COLO668 (cell line): Measurements from ENCODE around the gene HRAS.

Experiments
- DNase-seq: peaks from one replicate; lab custom pipeline; 2025; ENCODE audit not compliant: unreplicated experiment; lab: John Stamatoyannopoulos, UW

Gene HRAS

DNA sequence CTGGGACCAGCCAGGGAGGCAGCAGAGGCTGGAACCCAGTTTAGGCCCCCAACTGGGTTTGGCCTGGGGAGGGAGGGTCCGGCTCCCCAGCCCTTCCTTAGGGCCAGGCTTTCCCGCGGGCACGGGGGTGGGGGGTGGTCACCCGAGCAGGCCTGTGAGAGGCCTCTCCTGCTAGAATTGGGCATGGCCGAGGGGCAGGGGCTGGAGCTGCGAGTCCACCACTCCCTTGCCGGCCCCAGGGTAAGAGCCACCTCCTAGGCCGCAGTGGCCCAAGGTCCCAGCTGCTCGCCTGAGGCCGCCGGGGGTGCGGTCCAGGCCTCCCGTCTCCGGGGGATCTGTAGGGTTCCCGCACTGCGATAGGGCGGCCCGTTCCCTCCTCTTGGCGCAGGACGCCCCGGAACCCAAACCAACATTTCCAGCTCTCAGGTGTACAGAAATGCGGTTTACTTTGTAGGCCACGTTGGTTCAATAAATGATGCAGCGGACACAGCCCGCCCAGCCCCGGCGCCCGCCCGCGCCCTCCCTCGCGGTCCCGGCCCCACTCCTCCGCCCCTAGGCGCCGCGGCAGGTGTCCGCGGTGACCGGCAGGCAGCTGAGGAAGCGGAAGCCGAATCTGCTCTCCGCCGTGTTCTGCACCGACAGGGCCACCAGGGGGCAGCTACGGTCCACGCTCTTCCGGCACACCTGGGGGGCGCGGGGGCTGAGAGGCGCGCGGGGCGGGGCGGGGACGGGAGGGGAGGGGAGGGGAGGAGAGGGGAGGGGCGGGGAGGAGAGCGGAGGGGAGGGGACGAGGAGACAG lies 19.3 kb upstream of the HRAS start:
- peak; percentile 64 for DNase-seq

DNA sequence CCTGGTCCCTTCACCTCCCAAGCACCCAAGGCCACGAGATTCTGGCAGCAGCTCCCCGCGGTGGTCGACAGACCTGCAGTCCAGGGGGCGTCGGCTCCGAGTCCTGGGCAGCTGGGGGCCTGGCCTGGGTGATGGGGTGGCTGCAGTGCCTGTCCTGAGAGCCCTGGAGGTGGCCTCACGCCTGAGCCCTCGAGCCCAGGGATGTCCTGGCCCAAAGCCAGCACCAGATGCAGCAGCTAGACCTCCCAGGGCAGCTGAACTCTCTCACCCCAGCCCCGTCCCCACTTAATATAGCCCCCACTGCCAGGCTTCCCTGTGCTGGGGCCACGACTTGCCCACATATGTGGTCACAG lies 18.6 kb upstream of the HRAS start:
- peak; percentile 4 for DNase-seq

DNA sequence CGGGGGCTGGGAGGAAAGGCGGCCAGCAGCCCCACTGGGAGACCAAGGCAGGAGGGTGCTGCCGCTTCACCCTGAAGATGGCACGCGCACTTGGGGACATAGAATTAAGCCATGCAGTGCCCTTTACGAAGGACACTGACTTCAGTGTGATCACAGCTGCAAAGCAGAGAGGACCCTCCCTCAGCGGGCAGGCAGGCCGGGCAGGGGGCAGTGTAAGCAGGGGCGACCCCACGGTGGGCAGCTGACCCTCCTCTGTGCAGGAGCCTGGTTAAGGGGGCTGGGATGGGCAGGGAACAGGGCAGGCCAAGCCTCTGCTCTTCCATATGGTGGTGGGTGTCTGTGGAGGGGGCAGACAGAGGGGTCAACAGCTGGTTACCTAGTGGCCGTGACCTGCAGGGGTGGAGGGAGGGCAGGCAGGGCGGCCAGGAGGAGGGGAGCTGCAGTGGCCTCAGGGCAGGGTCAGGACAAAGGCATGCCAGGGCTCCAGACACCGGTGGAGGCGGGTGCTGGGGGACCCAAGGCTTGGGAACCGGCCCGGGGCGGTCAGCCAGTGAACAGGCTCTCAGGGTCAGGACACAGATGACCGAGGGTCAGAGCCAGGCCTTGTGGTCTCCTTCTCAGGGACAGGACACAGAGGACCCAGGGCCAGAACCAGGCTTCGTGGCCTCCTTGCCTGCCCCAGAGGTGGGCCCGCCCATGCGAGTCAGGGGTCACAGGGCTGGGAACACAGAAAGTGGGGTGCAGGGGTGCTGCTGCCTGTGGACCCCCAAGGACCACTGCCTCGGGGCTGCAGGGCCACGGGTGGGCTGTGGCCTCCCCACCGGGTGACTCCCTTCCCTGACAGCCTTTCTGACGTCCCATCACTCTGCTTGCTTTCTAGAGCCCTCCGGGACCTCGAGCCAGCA lies 18.0 kb upstream of the HRAS start:
- DNase-seq: no peak

DNA sequence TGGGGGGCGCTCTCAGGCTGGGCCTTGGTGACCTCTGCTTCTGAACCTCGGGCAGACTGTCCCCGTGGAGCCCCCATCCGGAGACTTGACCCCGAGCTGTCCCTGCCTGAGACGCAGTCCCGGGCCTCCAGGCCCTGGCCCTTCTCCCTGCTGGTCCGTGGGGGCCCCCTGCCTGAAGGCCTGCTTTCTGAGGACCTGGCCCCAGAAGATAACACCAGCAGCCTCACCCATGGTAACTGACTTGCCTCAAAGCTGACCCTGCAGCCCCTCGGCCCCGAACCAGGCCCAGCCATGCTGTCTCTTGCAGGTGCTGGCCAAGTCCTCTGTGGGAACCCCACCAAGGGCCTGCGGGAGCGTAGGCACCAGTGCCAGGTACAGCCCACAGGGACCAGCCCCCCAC lies 16.2 kb upstream of the HRAS start:
- DNase-seq: no peak

DNA sequence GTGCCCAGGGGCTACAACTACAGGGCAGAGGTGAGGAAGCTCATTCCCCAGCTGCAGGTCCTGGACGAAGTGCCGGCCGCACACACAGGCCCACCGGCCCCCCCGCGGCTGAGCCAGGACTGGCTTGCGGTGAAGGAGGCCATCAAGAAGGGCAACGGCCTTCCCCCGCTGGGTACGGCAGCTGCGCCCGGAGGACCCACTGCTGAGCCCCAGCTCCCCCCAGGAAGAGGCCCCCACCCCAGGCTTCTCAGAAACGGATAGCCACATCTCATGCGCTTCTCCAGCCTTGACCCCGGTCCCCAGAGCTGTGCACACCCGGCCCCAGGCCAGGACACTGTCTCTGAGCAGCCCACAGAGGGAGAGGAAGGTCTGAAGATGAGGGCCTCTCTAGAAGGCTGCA lies 15.8 kb upstream of the HRAS start:
- DNase-seq: no peak

DNA sequence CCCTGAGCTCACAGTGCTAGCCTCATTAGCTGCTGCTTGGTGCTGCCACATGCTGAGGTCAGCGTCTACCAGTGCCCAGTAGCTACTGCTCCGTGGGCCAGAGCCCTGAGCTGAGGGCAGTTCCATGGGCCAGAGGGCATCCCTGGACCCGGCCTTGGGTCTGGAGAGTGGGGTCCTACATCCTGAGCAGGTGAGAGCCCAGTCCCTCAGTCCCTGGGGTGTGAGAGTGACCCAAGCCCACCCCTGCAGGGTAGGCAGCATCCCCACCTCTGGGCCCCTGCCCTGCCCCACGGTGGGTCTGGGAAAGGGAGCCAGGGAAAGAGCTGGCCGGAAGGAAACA lies 15.3 kb upstream of the HRAS start:
- DNase-seq: no peak

DNA sequence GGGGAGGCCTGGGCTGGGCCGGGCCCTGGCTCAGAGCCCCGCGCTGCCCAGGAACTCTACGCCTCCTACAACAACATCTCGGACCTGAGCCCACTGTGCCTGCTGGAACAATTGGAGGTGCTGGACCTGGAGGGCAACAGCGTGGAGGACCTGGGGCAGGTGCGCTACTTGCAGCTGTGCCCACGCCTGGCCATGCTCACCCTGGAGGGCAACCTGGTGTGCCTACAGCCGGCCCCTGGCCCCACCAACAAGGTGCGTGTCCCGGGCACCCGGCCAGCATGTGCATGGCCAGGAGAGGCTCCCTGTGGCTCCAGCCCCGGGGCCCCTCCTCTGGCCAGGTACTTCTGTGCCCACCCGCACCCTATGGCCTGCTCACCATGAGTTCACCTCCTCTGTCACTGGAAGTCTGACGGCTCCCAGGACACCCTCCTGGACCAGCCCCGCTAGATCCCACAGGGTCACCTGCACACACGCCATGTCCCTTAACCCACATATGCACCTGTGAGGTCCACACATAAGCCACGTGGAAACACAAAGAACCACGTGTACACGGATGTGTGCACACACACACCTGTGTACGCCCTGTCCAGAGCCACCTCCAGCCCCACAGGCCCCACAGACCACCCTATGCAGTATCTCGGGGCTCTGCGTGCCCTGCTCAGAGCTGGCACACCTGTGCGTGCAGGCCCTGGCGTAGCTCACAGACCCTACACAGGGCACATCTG lies 14.8 kb upstream of the HRAS start:
- DNase-seq: no peak

DNA sequence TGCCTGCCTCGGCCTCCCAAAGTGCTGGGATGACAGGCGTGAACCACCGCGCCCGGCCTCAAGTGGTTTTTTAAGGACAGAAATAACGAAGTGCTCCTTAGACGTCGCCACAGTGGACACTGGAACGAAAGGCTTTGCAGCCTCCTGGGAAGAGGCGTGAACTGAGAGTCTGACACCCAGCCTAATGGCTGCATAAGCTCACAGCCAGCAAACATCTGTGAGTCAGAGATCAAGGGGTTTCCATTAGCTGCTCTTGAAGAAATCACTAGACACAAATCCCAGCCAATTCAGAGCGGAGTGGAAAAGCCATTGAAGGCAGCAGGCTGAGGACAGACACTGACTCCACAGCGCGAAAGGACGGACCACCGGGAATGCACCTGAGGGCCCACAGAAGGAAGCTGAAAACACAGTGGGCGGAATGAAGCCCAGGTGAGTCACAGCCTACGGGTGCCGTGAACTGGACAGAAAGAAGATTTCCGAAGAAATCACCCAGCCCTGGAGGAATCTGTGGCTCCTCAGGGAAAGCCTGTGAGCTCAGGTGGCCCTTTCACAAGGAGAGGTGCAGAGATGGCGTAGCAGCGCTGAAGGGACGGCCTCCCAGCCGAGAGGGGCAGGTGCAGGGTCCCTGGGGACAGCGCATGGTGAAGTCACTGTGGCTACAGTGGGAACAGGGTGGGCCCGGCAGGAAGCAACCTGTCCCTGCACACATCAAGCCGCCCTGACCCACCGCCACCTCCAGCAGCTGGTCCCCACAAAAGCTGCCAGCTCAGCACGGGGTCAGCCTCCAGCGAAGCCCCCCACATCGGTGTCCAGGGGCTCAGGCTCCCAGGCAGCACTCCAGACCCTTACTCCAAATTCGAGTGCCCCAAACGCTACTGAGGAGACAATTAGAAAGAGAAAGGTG lies 13.6 kb upstream of the HRAS start:
- DNase-seq: no peak

DNA sequence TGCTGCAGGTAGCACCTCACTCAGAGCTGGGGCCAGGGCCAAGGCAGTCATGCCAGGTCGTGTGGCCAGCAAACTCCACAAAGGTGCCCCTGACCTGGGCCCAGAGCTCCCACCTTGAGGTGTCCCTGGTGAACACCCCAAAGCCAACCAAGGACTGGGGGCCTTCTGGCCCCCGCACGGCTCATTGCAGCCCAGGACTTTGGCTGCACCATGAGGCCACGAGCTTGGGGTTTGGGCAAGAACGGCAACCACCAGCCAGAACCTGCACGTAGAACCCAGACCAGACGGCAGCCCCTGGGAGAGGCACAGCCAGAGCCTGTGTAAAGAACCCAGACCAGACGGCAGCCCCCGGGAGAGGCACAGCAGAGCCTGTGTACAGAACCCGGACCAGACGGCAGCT lies 9.8 kb upstream of the HRAS start:
- no peak for DNase-seq

DNA sequence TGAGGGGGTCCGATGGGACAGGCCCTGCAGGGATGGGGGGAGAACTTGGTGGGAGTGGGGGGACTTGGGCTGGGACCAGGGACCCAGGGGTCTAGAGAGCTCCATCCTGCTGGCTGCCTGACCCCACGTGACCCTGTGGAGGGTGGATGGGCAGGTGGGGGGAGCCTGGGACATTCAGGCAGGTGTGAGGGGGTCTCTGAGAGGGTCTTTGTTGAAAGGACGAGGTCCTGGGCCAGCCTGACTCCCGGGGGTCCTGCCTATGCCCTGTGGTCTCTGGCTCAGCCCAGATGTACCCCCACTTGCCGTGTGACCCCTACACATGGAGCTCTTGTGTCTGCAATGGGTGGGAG lies 9.4 kb upstream of the HRAS start:
- no peak for DNase-seq

DNA sequence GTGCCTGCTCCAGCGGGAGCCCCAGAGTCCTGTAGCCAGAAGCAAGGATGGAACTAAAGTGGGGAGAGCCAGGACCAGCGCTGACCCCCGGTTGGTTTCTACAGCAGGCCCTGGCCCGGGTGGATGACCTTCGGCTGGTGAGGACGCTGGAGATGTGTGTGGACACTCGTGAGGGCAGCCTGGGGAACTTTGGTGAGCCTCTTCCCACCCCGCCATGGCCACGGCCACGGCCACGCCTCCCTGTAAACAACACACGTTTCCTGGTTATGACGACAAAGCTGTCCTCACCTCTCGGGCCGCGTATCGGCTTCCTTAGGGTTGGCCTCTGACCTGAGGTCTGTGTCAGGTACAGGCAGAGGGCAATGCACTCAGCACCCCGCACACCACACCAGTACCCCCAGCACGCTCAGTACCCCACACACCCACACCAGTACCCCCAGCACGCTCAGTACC lies 6.1 kb upstream of the HRAS start:
- DNase-seq: no peak

DNA sequence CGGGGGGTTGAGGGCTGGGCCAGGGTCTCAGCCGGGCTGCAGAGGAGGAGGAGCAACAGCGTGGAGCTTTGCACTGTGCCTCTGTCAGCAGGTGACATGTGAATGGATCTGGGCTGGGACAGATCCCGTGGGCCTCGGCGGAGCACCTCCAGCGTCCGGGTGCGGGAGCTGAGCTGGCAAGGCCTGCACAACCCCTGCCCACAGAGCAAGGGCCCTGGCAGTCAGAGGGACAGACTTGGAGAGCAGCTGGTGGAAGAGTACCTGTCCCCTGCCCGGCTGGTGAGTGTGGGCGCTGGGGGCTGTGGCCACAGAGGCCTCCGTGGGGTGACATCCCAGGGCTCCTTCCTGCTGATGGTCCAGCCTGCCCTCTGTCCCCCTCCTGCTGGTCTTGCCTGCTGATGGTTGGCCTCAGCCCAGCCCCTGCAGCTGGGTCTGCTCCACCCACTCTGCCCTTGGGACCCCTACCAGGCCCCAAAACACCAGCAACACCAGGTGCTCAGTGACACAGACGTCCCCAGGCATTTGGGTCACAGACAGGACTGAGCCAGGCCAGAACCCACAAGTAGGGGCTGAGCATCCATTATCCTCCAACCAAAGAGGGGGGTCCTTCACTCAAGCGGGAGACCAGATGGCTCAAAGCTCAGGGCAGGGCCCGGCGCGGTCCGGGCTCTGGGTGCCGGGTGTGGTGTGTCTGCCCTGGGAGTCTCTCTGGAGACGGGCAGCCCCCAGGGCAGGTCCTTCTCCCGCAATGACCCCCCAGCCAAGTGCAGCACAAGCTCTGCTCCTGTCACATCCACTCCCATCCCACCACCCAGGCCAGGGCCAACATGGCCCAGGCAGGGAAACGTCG lies 5.4 kb upstream of the HRAS start:
- no peak for DNase-seq

DNA sequence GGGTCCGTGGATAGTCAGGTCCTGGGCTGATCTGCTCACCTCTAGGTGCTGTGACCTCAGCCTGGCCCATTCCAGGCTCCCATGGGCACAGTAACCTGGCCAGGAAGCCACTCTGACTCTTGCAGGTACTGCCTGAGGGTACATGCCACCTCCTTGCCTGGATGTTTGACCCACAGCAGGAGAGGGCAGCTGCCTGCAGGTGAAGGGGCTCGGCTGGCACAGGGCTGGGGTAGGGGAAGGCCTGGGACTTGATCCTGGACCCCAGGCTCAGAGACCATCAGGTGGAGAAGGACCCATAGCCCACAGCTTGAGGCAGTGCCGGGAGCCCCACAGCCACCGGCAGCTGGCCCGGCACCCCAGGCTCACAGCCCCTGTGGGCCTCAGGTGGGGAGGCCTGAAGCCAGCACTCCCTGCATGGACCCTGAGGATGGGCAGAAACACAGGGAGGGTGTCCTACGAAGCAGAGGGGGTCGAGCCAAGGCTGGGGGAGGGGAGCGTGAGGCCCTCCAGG lies 4.7 kb upstream of the HRAS start:
- no peak for DNase-seq

DNA sequence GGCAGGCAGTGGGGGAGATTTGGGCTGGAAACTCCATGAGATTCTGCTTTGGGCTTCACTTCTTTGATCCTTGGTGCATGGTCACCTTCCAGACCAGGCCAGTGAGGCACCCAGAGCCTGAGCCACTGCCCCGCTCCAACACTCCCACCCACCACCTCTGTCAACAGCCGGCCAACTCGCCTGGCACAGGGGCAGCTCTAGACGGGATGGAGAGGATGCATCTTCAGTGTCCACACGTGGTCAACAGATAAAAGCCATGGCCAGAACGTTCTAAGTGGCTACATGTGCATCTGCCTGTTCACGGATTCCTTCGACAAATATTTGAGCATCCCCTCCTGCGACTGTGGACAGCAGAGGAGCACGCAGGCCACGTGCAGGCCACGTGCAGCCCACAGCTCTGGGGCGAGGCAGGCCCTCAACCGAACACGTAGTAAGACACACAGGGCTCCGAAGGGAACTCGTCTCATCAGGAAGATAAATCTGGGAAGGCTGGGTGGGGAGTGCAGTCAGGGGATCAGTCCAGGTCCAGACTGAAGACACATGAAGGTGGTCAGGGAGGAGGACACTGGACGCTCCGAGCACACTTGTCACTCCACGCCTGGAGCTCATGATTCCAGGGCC lies 3.2 kb upstream of the HRAS start:
- DNase-seq: no peak

DNA sequence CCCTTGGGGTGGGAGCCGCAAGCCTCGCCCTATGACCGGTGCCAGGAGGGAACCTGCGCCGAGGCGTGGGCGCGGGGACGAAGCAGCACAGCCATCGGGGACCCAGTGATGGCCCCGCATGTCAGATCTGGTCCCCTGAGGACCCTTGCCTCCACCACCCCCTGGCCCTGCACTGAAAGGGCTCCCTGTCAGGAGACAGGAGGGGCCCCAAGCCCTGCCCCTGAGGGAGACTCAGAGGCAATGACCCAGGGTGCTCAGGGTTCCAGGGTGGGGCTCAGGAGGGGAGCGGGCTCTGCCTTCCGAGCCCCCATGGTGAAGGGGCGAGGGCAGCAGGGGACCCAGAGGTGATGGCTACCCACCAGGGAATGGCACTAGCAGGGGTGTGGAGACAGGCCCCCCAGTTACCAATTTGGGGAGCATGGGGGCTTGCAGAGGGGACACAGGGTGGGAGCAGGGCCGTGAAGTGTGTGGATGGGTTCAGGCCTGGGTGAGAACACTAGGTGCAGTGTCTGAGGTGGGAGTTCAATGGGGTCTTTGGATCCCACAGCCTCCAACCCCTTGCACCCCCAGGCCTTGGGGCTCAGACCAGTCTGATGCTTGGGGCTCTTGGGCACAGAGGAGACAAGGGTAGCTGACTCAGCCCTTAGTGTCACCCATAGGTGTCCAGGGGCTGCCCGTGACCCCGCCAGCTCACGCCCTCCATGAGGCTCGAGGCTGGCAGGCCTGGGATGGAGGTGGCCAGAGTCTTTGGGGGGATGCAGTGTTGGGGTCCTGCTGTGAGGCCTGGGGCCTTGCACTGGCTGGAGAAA lies 2.5 kb upstream of the HRAS start:
- DNase-seq: no peak

DNA sequence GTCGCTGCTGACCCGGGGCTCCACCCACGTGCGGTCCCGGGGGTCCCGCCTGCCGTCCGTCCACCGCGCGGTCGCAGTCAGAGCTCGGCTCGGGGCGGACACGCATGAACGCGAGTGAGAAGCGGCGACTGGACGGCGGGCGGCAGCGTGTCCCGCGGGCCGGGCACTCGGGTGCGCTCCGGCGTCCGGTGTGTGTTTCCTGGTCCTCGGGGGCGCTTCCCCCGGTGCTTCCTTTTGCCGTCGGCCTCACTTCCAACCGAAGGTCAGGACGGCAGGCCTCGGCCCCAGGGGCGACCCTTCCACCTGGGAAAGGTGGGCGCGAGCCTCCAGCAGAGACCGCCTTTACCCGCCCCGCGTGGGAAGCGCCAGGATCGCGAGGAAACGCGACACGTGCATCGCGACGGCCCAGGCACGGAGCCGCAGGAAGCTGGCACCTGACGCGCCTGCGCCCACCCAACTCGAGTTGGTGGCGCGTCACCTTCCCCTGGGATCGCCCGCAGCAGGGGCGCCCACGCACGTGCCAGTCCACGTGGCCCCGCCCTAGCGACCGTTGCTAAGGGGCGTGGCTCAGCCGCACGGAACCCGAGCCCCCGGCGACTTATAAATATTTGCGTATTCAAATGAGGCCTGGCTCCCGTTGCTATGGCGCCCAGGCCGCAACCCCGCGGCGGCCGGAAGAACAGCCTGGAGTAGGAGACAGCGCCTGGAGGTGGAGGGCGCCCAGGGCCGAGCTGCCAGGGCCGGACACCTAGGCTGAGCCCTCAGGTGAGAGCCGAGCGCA lies 1.7 kb upstream of the HRAS start, which contains the start of gene LRRC56:
Gene LRRC56, plus strand, starts transcription at position 687 of the 781 bp plus-strand sequence. CDS start 3,158 bp downstream, outside the sequence.
- peak; percentile 82 for DNase-seq

DNA sequence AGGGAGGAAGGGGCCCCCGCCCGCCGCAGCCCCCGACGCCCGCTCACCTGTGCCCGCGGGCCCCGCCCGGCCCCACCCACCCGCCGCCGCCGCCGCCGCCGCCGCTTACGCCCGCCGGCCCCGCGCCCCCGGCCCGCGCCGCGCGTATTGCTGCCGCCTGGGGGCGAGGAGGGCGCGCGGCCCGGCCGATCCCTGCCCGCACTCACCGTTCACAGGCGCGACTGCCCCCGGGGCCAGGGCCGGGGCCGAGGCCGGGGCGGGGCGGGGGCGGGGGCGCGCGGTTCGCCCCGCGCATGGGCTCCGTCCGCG lies 212 bp downstream of the HRAS start:
- no peak for DNase-seq
